GM12878 (cell line): ENCODE data around the gene EIF2S1. TPM values are rescaled to one million over a fixed set of nuclear protein-coding genes. Genes with fewer than 3 reads are reported as not detected.

Experiments
- ATAC-seq: fragments of 200-7000 bp; cut with Tn5 transposase; 3 replicates; pipeline ENCODE4 v1.9.1; 2020; ENCODE audit warnings: mild to moderate bottlenecking, moderate library complexity
- BruUV-seq: library from RNA; stranded (reverse); fragments of 400-500 nt; replicated peaks from 2 replicates; lab custom pipeline; 2021; lab: Mats Ljungman, UMichigan
- CTCF ChIA-PET: fragments of 300-600 bp; sonication (Branson Sonifier 250); formaldehyde crosslinking; extraction: SDS; loops from one replicate; lab custom pipeline; 2021; ENCODE audit warnings: inconsistent platforms; lab: Yijun Ruan, JAX
- POLR2A ChIA-PET: fragments of 350-600 bp; formaldehyde crosslinking; extraction: SDS; loops from one replicate; lab custom pipeline; 2021; ENCODE audit warnings: inconsistent platforms; lab: Charles Lee
- RAD21 ChIA-PET: fragments of 300-600 bp; sonication (Branson Sonifier 250); formaldehyde crosslinking; loops from one replicate; lab custom pipeline; 2023; ENCODE audit warnings: antibody characterized with exemption; ENCODE audit not compliant: unreplicated experiment; lab: Charles Lee
- SMC1A ChIA-PET: fragments of 300-600 bp; sonication (Branson Sonifier 250); formaldehyde crosslinking; loops from one replicate; lab custom pipeline; 2023; ENCODE audit not compliant: unreplicated experiment, uncharacterized antibody; lab: Charles Lee
- DNase-seq: peaks from one replicate; pipeline ENCODE4 v3.0.0-alpha.2; 2011; ENCODE audit warnings: low read depth, low spot score
- FAIRE-seq: peaks from 3 replicates; lab custom pipeline; 2011; peaks lifted over from hg19 to GRCh38; lab: Jason Lieb, UNC
- H2AFZ ChIP-seq: 2 replicates; pipeline ENCODE4 v1.6.0; 2011; ENCODE audit warnings: low read depth, low read length, control low read depth; ENCODE audit not compliant: control insufficient read depth
- H3K27ac ChIP-seq: 2 replicates; pipeline ENCODE4 v1.5.1; 2011; ENCODE audit warnings: control low read depth; ENCODE audit not compliant: control insufficient read depth, insufficient read depth
- H3K27me3 ChIP-seq, 2 experiments: replicated peaks in 1 of 2; 2 replicates each; pipeline versions ENCODE4 v1.6.0 to v1.6.1; 2011; ENCODE audit warnings: low read length in 1 of 2; ENCODE audit not compliant: control insufficient read depth in 2 of 2, insufficient read depth in 2 of 2
- H3K36me3 ChIP-seq, 2 experiments: 2 replicates each; pipeline ENCODE4 v1.5.1; 2011; ENCODE audit warnings: low read length in 1 of 2; ENCODE audit not compliant: control insufficient read depth in 2 of 2, insufficient read depth in 2 of 2
- H3K4me1 ChIP-seq: 2 replicates; pipeline ENCODE4 v1.6.1; 2011; ENCODE audit warnings: mild to moderate bottlenecking, low read length, moderate library complexity, mixed read lengths; ENCODE audit not compliant: control insufficient read depth, insufficient read depth
- H3K4me2 ChIP-seq: 2 replicates; pipeline ENCODE4 v1.6.0; 2011; ENCODE audit warnings: control low read depth; ENCODE audit not compliant: control insufficient read depth, insufficient read depth
- H3K4me3 ChIP-seq: fragments of 200-600 bp; sonication (generic); 2 replicates; pipeline ENCODE4 v1.5.1; 2016
- H3K79me2 ChIP-seq: 2 replicates; pipeline ENCODE4 v1.6.0; 2011; ENCODE audit warnings: low read length; ENCODE audit not compliant: control insufficient read depth, insufficient read depth
- H3K9ac ChIP-seq: 2 replicates; pipeline ENCODE4 v1.8.0; 2011; ENCODE audit warnings: low read length, control low read depth, mixed read lengths; ENCODE audit not compliant: control insufficient read depth, insufficient read depth
- H3K9me3 ChIP-seq: replicated peaks from 3 replicates; pipeline ENCODE4 v1.5.1; 2011; ENCODE audit warnings: mild to moderate bottlenecking, low read length; ENCODE audit not compliant: control insufficient read depth, insufficient read depth
- H4K20me1 ChIP-seq: 2 replicates; pipeline ENCODE4 v1.6.0; 2011; ENCODE audit not compliant: control insufficient read depth, insufficient read depth
- CREM ChIP-seq: IDR thresholded peaks from 2 replicates; pipeline ENCODE4 v1.6.1; 2014; ENCODE audit warnings: antibody characterized with exemption, low read depth
- KDM1A ChIP-seq: fragments of 200-600 bp; sonication (generic); IDR thresholded peaks from 2 replicates; pipeline ENCODE4 v1.6.1; 2016; ENCODE audit warnings: borderline replicate concordance
- RAD21 ChIP-seq: IDR thresholded peaks from 2 replicates; pipeline ENCODE4 v1.6.1; 2011; ENCODE audit warnings: mild to moderate bottlenecking, low read depth, low read length, moderate library complexity; ENCODE audit not compliant: insufficient read depth
- RFX5 ChIP-seq: IDR thresholded peaks from 2 replicates; pipeline ENCODE4 v1.6.1; 2011; ENCODE audit warnings: low read depth, low read length, improper control_type of control experiment
- SMC3 ChIP-seq: IDR thresholded peaks from 2 replicates; pipeline ENCODE4 v1.6.1; 2011; ENCODE audit warnings: low read length, improper control_type of control experiment, borderline replicate concordance
- ZBED1 ChIP-seq: IDR thresholded peaks from 2 replicates; pipeline ENCODE4 v1.6.1; 2016; ENCODE audit warnings: borderline replicate concordance
- WGBS: methylation state at CpG from one replicate; pipeline ENCODE4 v1.1.6; 2016; ENCODE audit warnings: low lambda C conversion rate; ENCODE audit not compliant: insufficient replicate concordance, insufficient coverage; ENCODE audit errors: missing lambda C conversion rate; 5-methylcytosine and 5-hydroxymethylcytosine counted together
- in situ Hi-C: fragments of 300-500 bp; cut with MboI; formaldehyde crosslinking; loops from 9 replicates; pipeline ENCODE4 v1.14.3; 2018; ENCODE audit warnings: mixed read lengths
- intact Hi-C: fragments of 100-400 bp; cut with micrococcal nuclease; formaldehyde crosslinking; loops from one replicate; pipeline ENCODE4 v1.14.2; 2022; ENCODE audit not compliant: unreplicated experiment
- polyA plus RNA-seq, 11 experiments: library from polyadenylated mRNA; depleted of rRNA in 4 of 11; unstranded in 6 of 11; stranded (reverse) in 5 of 11; fragments of >200 nt; fragmentation: Nextera tagmentation in 4 of 11; fragmentation: Illumina TruSeq in 1 of 11; extraction: Ambion mirVana in 4 of 11; extraction: Trizol in 1 of 11; gene quantifications; 1 replicate in 1 of 11; 2 replicates in 10 of 11; pipeline versions ENCODE4 v1.2.1 to v1.2.3, GENCODE V29; 2011 to 2016; ENCODE audit warnings: inconsistent platforms in 2 of 11, missing spikeins in 2 of 11, low read depth in 1 of 11
- total RNA-seq, 4 experiments: library from RNA; depleted of rRNA in 3 of 4; stranded (reverse); fragments of >200 nt in 3 of 4; fragmentation: Illumina TruSeq in 1 of 4; extraction: Trizol in 1 of 4; gene quantifications; 2 replicates each; pipeline versions ENCODE4 v1.2.1 to v1.2.3, GENCODE V29; 2013 to 2021
- TF ChIP-seq, protein P1 (sequence below), 3 experiments: IDR thresholded peaks in 2 of 3; conservative IDR thresholded peaks in 1 of 3; 2 replicates each; pipeline ENCODE4 v1.5.1; 2011; ENCODE audit warnings: low read depth in 3 of 3, low read length in 3 of 3, mild to moderate bottlenecking in 3 of 3, control low read depth in 2 of 3, moderate library complexity in 2 of 3, inconsistent platforms in 1 of 3, mixed read lengths in 1 of 3; ENCODE audit not compliant: control insufficient read depth in 2 of 3, insufficient read depth in 1 of 3; ENCODE audit errors: extremely low read depth in 1 of 3

The EIF2S1 gene
- total and polyA plus RNA-seq, 10 of the 15 experiments (the other 5 are each of a cell fraction or from before 2014, with no cell fraction given), result 155 to 563 (median 262) TPM

DNA sequence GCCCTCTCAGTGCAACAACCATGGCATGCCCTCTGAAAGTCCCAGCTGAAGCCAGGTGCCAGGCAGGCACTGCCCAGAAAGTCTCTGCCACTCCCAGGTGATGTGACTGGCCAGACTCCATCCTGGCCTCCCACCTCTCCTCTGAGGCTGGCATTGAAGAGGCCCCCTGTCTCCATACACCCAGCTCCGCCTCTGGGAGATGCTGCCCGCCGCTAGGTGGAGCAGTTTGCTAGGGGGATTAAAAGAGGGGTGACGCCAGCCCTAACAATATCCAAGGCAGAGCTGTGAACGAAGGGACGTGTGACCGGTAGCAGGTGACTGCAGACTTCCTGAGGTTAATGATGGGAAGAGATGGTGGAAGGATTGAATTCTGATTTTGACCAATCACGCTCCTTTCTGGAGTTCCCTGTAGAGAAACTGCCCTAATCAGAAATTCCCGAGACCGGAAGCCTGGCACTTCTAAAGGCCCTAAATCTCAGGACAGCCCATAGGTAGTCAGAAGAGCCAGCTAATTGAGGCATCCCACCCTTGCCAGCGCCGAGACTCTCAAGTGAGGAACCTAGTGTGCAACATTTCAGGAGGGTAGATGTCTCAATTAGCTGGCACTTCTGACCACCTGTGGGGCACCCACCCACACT lies 60.1 kb downstream of the EIF2S1 start:
- ATAC-seq, result peak; percentile 91
- Histone ChIP-seq H3K27me3 (peaks cover 0 to 4% of the 10 kb centered on the region in 2 experiments; a peak in 2 of 4 replicates), H2AFZ (no peak overlapping the region), H3K4me1 (no peaks in the 10 kb centered on the region), H3K4me3 (no peak overlapping the region), H3K27ac (no peak overlapping the region), H4K20me1 (no peaks in the 10 kb centered on the region), H3K9me3 (no peaks in the 10 kb centered on the region), H3K9ac (no peak overlapping the region), H3K79me2 (no peaks in the 10 kb centered on the region), H3K36me3 (no peaks in the 10 kb centered on the region), H3K4me2 (no peak overlapping the region)
- TF ChIP-seq, protein P1, sequence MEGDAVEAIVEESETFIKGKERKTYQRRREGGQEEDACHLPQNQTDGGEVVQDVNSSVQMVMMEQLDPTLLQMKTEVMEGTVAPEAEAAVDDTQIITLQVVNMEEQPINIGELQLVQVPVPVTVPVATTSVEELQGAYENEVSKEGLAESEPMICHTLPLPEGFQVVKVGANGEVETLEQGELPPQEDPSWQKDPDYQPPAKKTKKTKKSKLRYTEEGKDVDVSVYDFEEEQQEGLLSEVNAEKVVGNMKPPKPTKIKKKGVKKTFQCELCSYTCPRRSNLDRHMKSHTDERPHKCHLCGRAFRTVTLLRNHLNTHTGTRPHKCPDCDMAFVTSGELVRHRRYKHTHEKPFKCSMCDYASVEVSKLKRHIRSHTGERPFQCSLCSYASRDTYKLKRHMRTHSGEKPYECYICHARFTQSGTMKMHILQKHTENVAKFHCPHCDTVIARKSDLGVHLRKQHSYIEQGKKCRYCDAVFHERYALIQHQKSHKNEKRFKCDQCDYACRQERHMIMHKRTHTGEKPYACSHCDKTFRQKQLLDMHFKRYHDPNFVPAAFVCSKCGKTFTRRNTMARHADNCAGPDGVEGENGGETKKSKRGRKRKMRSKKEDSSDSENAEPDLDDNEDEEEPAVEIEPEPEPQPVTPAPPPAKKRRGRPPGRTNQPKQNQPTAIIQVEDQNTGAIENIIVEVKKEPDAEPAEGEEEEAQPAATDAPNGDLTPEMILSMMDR (IDR thresholded peaks at IDR 0.05 in 2 of 3, conservative IDR thresholded peaks at IDR 0.05 in 1 of 3; ENCODE audit: control insufficient read depth in 2 of 3, extremely low read depth in 1 of 3, insufficient read depth in 1 of 3, low read depth in 3 of 3, low read length in 3 of 3), result peak; percentile 63 to 80 (median 69)
- TF ChIP-seq KDM1A, result no peak
- TF ChIP-seq SMC3, result peak; percentile 42; the same call in 1 of the 2 replicates
- TF ChIP-seq RAD21, result peak; percentile 46
- TF ChIP-seq ZBED1, result no peak
- TF ChIP-seq CREM, result no peak
- no peak for TF ChIP-seq RFX5
- SMC1A ChIA-PET, result interaction anchor here (0.7 to 2.2 kb wide), 8 partner anchors 147 to 1061 kb away, joined by 3 to 16 read pairs (median 3); no protein-coding TSS in a partner anchor
- in situ Hi-C loops, result loop anchor here (10.0 kb wide), 1 partner anchor 285 kb away; the partner anchor contains the start of gene RDH12
- RAD21 ChIA-PET, result interaction anchor here (1.1 to 3.6 kb wide), 3 partner anchors 151 to 284 kb away, joined by 3 to 29 read pairs (median 3); no protein-coding TSS in a partner anchor
- WGBS, result 42% methylated on average over 12 of the region's 12 CpGs
- POLR2A ChIA-PET, result no interaction called here
- DNase-seq, result no peak
- CTCF ChIA-PET, result interaction anchor here (0.6 to 21.1 kb wide), 25 partner anchors 7 to 1069 kb away, joined by 3 to 583 read pairs (median 4); partner anchors contain the start of gene RDH12
- intact Hi-C loops, result loop anchor here (2.0 kb wide), 1 partner anchor 283 kb away; no protein-coding TSS in a partner anchor
- peak; percentile 7 for FAIRE-seq
- BruUV-seq, result no TSS peak
